DOHH2 (cell line): ENCODE measurements around the gene CTNNAL1.

Source experiments
- EZH2phosphoT487 ChIP-seq: fragments of 200-600 bp; sonication (generic); IDR thresholded peaks from 2 replicates; pipeline ENCODE4 v1.6.1; 2017; ENCODE audit warnings: borderline replicate concordance, mild to moderate bottlenecking, antibody characterized with exemption, low read length, moderate library complexity, mixed read lengths
- TF ChIP-seq, protein P1 (sequence below): fragments of 200-600 bp; sonication (generic); IDR thresholded peaks from one replicate; pipeline ENCODE4 v1.5.1; 2014; ENCODE audit warnings: antibody characterized with exemption, mild to moderate bottlenecking, low read depth, low read length; ENCODE audit not compliant: poor library complexity, severe bottlenecking

DNA sequence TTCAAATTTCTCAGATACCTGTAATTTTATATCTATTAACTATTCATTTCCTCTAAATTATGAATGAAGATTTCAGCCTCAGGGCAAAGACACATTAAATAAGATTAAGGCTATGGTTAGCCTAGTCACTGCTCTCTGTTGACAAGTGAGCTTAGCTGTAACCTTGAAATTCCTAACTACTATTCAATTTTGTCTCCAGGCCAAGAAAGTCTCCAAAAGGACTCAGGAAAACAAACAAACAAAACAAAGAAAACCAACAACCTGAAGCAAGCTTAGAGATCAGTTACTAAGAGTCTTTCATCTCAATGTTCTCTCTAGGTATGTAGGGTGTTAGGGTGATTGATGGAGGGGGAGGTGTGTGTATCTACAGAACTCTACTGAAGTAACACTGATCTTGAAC, 9.6 kb upstream of the CTNNAL1 start:
- TF ChIP-seq, protein P1, sequence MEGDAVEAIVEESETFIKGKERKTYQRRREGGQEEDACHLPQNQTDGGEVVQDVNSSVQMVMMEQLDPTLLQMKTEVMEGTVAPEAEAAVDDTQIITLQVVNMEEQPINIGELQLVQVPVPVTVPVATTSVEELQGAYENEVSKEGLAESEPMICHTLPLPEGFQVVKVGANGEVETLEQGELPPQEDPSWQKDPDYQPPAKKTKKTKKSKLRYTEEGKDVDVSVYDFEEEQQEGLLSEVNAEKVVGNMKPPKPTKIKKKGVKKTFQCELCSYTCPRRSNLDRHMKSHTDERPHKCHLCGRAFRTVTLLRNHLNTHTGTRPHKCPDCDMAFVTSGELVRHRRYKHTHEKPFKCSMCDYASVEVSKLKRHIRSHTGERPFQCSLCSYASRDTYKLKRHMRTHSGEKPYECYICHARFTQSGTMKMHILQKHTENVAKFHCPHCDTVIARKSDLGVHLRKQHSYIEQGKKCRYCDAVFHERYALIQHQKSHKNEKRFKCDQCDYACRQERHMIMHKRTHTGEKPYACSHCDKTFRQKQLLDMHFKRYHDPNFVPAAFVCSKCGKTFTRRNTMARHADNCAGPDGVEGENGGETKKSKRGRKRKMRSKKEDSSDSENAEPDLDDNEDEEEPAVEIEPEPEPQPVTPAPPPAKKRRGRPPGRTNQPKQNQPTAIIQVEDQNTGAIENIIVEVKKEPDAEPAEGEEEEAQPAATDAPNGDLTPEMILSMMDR: no peak
- TF ChIP-seq EZH2phosphoT487: no peak
